HepG2 (cell line): Measurements from ENCODE around the gene VGF. TPM values are rescaled to one million over a fixed set of nuclear protein-coding genes. Genes with fewer than 3 reads are reported as not detected.
A peak's percentile ranks its signal among the peaks of the same experiment; 100 is the strongest.

Source experiments
- ATF7 ChIP-seq, 2 experiments: fragments of 450-650 bp in 1 of 2; sonication (generic) in 1 of 2; formaldehyde crosslinking in 1 of 2; IDR thresholded peaks; 2 replicates each; pipeline versions ENCODE4 v1.4.0 to v1.6.1; 2016 to 2020; ENCODE audit warnings: antibody characterized with exemption in 1 of 2, mild to moderate bottlenecking in 1 of 2, missing genetic modification reagents in 1 of 2
- ATM ChIP-seq: fragments of 450-650 bp; IDR thresholded peaks from 2 replicates; pipeline ENCODE4 v1.7.1; 2017; ENCODE audit warnings: mild to moderate bottlenecking, borderline replicate concordance
- ATRX ChIP-seq: sonication (generic); formaldehyde crosslinking; IDR thresholded peaks from 2 replicates; pipeline ENCODE4 v1.4.0; 2020; ENCODE audit warnings: missing genetic modification reagents, borderline replicate concordance
- BCLAF1 ChIP-seq: fragments of 450-650 bp; IDR thresholded peaks from 2 replicates; pipeline ENCODE4 v1.6.1; 2017; ENCODE audit warnings: mild to moderate bottlenecking
- MTERF4 ChIP-seq: sonication (generic); formaldehyde crosslinking; IDR thresholded peaks from 2 replicates; pipeline ENCODE4 v1.8.0; 2023; ENCODE audit warnings: mild to moderate bottlenecking, missing genetic modification reagents
- MYPOP ChIP-seq: sonication (generic); formaldehyde crosslinking; IDR thresholded peaks from 2 replicates; pipeline ENCODE4 v1.8.1; 2023; ENCODE audit warnings: mild to moderate bottlenecking, moderate library complexity, missing genetic modification reagents
- NKX3-1 ChIP-seq: sonication (generic); formaldehyde crosslinking; IDR thresholded peaks from 2 replicates; pipeline ENCODE4 v1.5.0; 2020; ENCODE audit warnings: missing genetic modification reagents
- PAX8 ChIP-seq: sonication (generic); formaldehyde crosslinking; IDR thresholded peaks from 2 replicates; pipeline ENCODE4 v1.8.0; 2022; ENCODE audit warnings: mild to moderate bottlenecking, missing genetic modification reagents, borderline replicate concordance
- RAD51 ChIP-seq: fragments of 450-650 bp; IDR thresholded peaks from 2 replicates; pipeline ENCODE4 v1.6.1; 2016; ENCODE audit warnings: borderline replicate concordance
- RARG ChIP-seq: sonication (generic); formaldehyde crosslinking; IDR thresholded peaks from 2 replicates; pipeline ENCODE4 v1.4.0; 2020; ENCODE audit warnings: low read depth, mild to moderate bottlenecking, missing genetic modification reagents
- TFAP4 ChIP-seq: sonication (generic); IDR thresholded peaks from 2 replicates; pipeline ENCODE4 v1.6.1; 2016; ENCODE audit warnings: low read depth, borderline replicate concordance
- TFDP2 ChIP-seq: sonication (generic); formaldehyde crosslinking; IDR thresholded peaks from 2 replicates; pipeline ENCODE4 v1.4.0; 2020; ENCODE audit warnings: missing genetic modification reagents
- TP53 ChIP-seq: sonication (generic); formaldehyde crosslinking; conservative IDR thresholded peaks from 2 replicates; pipeline ENCODE4 v1.4.0; 2020; ENCODE audit warnings: missing genetic modification reagents
- USF2 ChIP-seq, 2 experiments: sonication (generic) in 1 of 2; formaldehyde crosslinking in 1 of 2; IDR thresholded peaks; 2 replicates each; pipeline versions ENCODE4 v1.5.1 to v1.6.1; 2011 to 2020; ENCODE audit warnings: borderline replicate concordance in 1 of 2, low read depth in 1 of 2, low read length in 1 of 2, mild to moderate bottlenecking in 1 of 2, missing genetic modification reagents in 1 of 2, moderate library complexity in 1 of 2
- YEATS2 ChIP-seq: sonication (generic); formaldehyde crosslinking; IDR thresholded peaks from 2 replicates; pipeline ENCODE4 v1.4.0; 2020; ENCODE audit warnings: missing genetic modification reagents, borderline replicate concordance
- ZNF253 ChIP-seq: sonication (generic); formaldehyde crosslinking; IDR thresholded peaks from 2 replicates; pipeline ENCODE4 v1.8.0; 2022; ENCODE audit warnings: mild to moderate bottlenecking, missing genetic modification reagents, borderline replicate concordance
- ZNF333 ChIP-seq: sonication (generic); formaldehyde crosslinking; IDR thresholded peaks from 2 replicates; pipeline ENCODE4 v1.4.0; 2020; ENCODE audit warnings: mild to moderate bottlenecking, missing genetic modification reagents, borderline replicate concordance
- ZNF816 ChIP-seq: sonication (generic); formaldehyde crosslinking; IDR thresholded peaks from 2 replicates; pipeline ENCODE4 v1.8.0; 2022; ENCODE audit warnings: missing genetic modification reagents, mild to moderate bottlenecking, borderline replicate concordance
- polyA plus RNA-seq, 8 experiments: library from polyadenylated mRNA; depleted of rRNA in 3 of 8; stranded (reverse) in 7 of 8; unstranded in 1 of 8; fragments of >200 nt; fragmentation: Illumina TruSeq in 4 of 8; extraction: Trizol in 4 of 8; gene quantifications; 2 replicates each; pipeline versions ENCODE4 v1.2.1 to v1.2.3, GENCODE V29; 2011 to 2016; ENCODE audit warnings: low read depth in 4 of 8, missing spikeins in 1 of 8, mixed read lengths in 1 of 8; ENCODE audit not compliant: insufficient read depth in 1 of 8
- total RNA-seq, 5 experiments: library from RNA; depleted of rRNA; stranded (reverse); fragments of >200 nt; fragmentation: Illumina TruSeq; extraction: Trizol; gene quantifications; 2 replicates each; pipeline ENCODE4 v1.2.3, GENCODE V29; 2016; ENCODE audit warnings: low read depth in 1 of 5

VGF gene
- total and polyA plus RNA-seq, 2 of the 13 experiments (the other 11 are each of a cell fraction or from before 2014, with no cell fraction given): 0.12 to 0.46 TPM

GRCh38 chr7:101125989-101126650, 39.2 kb downstream of the VGF start (continued):
- TF ChIP-seq TFDP2 (CRISPR knock-in tag) (peak; percentile 46), ZNF816 (CRISPR knock-in tag) (peak; percentile 13; the same call in 1 of the 2 replicates), ATM (no peak), TFAP4 (peak; percentile 55; the same call in 1 of the 2 replicates), NKX3-1 (CRISPR knock-in tag) (no peak), USF2 (IDR thresholded peaks at IDR 0.05; ENCODE audit: low read depth, low read length) (peak; percentile 68), USF2 (CRISPR knock-in tag; IDR thresholded peaks at IDR 0.05; ENCODE audit: borderline replicate concordance) (peak; percentile 89; the same call in 1 of the 2 replicates), YEATS2 (CRISPR knock-in tag) (peak; percentile 14; the same call in 1 of the 2 replicates), TP53 (no peak), RAD51 (peak; percentile 60; the same call in 1 of the 2 replicates), ATF7 (IDR thresholded peaks at IDR 0.05) (no peak), ATF7 (CRISPR knock-in tag; IDR thresholded peaks at IDR 0.05) (no peak), MYPOP (CRISPR knock-in tag) (0 out of 2 replicates have a peak, but pooled peaks have one; percentile 21), RARG (CRISPR knock-in tag) (peak; percentile 23; the same call in 1 of the 2 replicates), PAX8 (no peak), ZNF333 (peak; percentile 46; the same call in 1 of the 2 replicates), ATRX (CRISPR knock-in tag) (no peak), BCLAF1 (no peak), MTERF4 (peak; percentile 65; the same call in 1 of the 2 replicates), ZNF253 (CRISPR knock-in tag) (peak; percentile 87; the same call in 1 of the 2 replicates)
